Activated naive CD8-positive, alpha-beta T cell treated with anti-CD3 and anti-CD28 coated beads, Interleukin-2, amount 50 U/mL, for 16 hours (primary cell): ENCODE data around the gene GAPDH.

Source experiments
- DNase-seq: peaks from one replicate; pipeline ENCODE4 v3.0.0-alpha.2; 2020; ENCODE audit warnings: low read depth, low spot score

The GAPDH gene

DNA sequence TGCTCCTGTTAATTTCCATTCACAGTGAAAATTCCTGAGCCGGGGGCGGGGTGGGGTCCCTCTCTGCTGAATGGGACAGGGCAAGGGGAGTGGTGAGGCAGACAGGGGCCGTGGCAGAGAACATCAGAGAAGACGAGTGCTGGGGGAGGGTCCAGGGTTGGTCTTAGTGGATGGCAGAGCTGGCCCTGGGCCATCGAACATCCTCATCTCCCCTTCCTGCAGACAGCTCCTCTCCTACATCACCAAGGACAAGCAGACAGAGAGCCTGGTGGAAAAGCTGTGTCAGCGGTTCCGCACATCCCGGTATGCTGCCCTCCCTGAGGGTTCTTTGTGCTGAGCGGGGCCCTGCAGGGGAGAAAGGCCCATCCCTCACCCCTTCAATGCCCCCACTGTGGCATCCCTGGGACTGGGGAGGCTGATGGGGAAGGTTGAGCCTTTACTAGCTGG, 5.0 kb upstream of the GAPDH start:
- DNase-seq, result no peak

DNA sequence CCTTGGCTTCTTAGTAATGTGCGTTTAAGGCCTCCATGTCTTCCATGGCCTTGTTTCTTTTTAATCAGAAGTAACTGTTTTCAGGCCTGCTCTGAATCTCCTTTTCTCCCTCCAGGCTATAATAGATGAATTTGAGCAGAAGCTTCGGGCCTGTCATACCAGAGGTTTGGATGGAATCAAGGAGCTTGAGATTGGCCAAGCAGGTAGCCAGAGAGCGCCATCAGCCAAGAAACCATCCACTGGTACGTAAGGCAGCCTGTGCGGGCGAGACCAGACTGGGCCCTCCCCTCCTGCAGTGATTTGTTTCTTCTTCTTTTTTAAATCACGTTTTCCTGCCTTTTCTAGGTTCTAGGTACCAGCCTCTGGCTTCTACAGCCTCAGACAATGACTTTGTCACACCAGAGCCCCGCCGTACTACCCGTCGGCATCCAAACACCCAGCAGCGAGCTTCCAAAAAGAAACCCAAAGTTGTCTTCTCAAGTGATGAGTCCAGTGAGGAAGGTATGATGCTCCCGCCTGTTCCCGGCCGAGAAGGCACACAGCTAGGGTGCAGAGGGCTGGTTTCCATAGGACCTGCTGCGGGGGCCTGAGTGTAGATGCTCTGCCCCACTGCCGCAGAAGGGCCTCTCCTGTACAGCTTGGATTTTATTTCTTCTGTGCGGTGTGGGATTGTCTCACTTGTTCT, 3.6 kb upstream of the GAPDH start:
- no peak for DNase-seq

DNA sequence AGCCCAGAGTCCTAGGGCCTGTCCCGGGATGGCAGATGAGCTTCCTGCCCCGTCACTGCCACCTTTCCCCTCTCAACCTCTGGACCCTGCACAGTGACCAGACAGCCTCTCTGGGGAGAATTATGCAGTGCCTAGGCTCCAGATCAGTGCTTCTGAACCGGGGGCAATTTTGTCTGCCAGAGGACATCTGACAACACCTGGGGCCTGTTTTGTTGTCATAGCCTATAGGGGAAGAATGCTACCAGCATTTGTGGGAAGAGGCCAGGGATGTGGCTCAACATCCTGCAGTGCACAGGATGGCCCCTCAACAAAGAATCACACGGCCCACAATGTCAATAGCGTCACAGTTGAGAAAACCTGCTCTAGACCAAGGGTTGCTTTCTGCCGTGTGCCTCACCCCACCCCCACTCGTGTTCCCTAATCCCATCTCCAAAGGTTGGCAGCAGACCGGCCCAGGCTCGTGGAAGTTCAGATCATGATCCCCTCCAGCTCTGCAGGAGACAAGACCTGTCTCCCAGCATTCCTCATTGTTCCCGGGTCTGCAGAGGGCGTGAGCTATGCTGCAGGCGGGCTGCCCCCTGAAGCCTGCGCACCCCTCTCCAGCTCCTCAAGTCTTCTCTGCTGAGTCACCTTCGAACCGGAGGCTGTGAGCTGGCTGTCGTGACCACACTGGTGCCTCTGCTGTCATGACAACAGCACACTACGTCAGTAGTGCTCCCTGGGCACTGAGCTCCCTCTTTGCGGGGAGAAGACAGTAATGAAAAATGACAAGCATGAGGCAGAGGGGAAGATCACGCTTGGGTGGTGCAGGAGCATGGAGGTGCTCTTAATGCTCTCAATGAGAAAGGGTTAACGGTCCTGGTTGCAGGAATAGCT, 2.0 kb upstream of the GAPDH start:
- peak; percentile 64 for DNase-seq

DNA sequence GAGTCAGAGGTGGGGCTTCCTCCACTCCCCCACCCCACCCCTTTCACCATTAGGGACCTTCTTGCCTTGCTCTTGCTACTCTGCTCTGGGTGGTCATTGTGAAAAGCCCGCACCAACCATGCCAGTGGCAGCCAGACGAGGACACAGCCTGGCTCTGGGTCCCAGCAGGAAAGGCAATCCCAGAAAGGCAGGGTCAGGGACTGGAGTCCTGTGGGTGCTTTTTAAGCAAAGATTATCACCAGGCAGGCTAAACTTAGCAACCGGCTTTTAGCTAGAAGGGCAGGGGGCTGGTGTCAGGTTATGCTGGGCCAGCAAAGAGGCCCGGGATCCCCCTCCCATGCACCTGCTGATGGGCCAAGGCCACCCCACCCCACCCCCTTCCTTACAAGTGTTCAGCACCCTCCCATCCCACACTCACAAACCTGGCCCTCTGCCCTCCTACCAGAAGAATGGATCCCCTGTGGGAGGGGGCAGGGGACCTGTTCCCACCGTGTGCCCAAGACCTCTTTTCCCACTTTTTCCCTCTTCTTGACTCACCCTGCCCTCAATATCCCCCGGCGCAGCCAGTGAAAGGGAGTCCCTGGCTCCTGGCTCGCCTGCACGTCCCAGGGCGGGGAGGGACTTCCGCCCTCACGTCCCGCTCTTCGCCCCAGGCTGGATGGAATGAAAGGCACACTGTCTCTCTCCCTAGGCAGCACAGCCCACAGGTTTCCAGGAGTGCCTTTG, 1.2 kb upstream of the GAPDH start:
- no peak for DNase-seq

DNA sequence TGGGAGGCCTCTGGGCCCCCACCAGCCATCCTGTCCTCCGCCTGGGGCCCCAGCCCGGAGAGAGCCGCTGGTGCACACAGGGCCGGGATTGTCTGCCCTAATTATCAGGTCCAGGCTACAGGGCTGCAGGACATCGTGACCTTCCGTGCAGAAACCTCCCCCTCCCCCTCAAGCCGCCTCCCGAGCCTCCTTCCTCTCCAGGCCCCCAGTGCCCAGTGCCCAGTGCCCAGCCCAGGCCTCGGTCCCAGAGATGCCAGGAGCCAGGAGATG, 729 bp upstream of the GAPDH start:
- no peak for DNase-seq

DNA sequence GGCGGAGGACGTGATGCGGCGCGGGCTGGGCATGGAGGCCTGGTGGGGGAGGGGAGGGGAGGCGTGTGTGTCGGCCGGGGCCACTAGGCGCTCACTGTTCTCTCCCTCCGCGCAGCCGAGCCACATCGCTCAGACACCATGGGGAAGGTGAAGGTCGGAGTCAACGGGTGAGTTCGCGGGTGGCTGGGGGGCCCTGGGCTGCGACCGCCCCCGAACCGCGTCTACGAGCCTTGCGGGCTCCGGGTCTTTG, 303 bp downstream of the GAPDH start:
- DNase-seq, result peak; percentile 61

DNA sequence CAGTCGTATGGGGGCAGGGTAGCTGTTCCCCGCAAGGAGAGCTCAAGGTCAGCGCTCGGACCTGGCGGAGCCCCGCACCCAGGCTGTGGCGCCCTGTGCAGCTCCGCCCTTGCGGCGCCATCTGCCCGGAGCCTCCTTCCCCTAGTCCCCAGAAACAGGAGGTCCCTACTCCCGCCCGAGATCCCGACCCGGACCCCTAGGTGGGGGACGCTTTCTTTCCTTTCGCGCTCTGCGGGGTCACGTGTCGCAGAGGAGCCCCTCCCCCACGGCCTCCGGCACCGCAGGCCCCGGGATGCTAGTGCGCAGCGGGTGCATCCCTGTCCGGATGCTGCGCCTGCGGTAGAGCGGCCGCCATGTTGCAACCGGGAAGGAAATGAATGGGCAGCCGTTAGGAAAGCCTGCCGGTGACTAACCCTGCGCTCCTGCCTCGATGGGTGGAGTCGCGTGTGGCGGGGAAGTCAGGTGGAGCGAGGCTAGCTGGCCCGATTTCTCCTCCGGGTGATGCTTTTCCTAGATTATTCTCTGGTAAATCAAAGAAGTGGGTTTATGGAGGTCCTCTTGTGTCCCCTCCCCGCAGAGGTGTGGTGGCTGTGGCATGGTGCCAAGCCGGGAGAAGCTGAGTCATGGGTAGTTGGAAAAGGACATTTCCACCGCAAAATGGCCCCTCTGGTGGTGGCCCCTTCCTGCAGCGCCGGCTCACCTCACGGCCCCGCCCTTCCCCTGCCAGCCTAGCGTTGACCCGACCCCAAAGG, 804 bp downstream of the GAPDH start:
- DNase-seq, result peak; percentile 43

DNA sequence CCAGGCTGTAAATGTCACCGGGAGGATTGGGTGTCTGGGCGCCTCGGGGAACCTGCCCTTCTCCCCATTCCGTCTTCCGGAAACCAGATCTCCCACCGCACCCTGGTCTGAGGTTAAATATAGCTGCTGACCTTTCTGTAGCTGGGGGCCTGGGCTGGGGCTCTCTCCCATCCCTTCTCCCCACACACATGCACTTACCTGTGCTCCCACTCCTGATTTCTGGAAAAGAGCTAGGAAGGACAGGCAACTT, 1.3 kb downstream of the GAPDH start:
- DNase-seq, result no peak

DNA sequence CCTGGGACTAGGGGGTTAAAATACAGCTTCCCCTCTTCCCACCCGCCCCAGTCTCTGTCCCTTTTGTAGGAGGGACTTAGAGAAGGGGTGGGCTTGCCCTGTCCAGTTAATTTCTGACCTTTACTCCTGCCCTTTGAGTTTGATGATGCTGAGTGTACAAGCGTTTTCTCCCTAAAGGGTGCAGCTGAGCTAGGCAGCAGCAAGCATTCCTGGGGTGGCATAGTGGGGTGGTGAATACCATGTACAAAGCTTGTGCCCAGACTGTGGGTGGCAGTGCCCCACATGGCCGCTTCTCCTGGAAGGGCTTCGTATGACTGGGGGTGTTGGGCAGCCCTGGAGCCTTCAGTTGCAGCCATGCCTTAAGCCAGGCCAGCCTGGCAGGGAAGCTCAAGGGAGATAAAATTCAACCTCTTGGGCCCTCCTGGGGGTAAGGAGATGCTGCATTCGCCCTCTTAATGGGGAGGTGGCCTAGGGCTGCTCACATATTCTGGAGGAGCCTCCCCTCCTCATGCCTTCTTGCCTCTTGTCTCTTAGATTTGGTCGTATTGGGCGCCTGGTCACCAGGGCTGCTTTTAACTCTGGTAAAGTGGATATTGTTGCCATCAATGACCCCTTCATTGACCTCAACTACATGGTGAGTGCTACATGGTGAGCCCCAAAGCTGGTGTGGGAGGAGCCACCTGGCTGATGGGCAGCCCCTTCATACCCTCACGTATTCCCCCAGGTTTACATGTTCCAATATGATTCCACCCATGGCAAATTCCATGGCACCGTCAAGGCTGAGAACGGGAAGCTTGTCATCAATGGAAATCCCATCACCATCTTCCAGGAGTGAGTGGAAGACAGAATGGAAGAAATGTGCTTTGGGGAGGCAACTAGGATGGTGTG, 1.9 kb downstream of the GAPDH start:
- DNase-seq, result no peak

DNA sequence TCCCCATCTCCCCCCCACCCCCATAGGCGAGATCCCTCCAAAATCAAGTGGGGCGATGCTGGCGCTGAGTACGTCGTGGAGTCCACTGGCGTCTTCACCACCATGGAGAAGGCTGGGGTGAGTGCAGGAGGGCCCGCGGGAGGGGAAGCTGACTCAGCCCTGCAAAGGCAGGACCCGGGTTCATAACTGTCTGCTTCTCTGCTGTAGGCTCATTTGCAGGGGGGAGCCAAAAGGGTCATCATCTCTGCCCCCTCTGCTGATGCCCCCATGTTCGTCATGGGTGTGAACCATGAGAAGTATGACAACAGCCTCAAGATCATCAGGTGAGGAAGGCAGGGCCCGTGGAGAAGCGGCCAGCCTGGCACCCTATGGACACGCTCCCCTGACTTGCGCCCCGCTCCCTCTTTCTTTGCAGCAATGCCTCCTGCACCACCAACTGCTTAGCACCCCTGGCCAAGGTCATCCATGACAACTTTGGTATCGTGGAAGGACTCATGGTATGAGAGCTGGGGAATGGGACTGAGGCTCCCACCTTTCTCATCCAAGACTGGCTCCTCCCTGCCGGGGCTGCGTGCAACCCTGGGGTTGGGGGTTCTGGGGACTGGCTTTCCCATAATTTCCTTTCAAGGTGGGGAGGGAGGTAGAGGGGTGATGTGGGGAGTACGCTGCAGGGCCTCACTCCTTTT, 2.7 kb downstream of the GAPDH start:
- no peak for DNase-seq

DNA sequence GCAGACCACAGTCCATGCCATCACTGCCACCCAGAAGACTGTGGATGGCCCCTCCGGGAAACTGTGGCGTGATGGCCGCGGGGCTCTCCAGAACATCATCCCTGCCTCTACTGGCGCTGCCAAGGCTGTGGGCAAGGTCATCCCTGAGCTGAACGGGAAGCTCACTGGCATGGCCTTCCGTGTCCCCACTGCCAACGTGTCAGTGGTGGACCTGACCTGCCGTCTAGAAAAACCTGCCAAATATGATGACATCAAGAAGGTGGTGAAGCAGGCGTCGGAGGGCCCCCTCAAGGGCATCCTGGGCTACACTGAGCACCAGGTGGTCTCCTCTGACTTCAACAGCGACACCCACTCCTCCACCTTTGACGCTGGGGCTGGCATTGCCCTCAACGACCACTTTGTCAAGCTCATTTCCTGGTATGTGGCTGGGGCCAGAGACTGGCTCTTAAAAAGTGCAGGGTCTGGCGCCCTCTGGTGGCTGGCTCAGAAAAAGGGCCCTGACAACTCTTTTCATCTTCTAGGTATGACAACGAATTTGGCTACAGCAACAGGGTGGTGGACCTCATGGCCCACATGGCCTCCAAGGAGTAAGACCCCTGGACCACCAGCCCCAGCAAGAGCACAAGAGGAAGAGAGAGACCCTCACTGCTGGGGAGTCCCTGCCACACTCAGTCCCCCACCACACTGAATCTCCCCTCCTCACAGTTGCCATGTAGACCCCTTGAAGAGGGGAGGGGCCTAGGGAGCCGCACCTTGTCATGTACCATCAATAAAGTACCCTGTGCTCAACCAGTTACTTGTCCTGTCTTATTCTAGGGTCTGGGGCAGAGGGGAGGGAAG, 3.5 kb downstream of the GAPDH start:
- peak; percentile 64 for DNase-seq

DNA sequence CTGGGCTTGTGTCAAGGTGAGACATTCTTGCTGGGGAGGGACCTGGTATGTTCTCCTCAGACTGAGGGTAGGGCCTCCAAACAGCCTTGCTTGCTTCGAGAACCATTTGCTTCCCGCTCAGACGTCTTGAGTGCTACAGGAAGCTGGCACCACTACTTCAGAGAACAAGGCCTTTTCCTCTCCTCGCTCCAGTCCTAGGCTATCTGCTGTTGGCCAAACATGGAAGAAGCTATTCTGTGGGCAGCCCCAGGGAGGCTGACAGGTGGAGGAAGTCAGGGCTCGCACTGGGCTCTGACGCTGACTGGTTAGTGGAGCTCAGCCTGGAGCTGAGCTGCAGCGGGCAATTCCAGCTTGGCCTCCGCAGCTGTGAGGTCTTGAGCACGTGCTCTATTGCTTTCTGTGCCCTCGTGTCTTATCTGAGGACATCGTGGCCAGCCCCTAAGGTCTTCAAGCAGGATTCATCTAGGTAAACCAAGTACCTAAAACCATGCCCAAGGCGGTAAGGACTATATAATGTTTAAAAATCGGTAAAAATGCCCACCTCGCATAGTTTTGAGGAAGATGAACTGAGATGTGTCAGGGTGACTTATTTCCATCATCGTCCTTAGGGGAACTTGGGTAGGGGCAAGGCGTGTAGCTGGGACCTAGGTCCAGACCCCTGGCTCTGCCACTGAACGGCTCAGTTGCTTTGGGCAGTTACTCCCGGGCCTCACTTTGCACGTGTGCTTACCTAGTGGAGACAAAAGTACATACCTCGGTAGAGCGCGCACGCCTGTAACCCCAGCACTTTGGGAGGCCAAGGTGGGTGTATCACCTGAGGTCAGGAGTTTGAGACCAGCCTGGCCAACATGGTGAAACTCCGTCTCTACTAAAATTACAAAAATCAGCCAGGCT, 4.3 kb downstream of the GAPDH start:
- no peak for DNase-seq

DNA sequence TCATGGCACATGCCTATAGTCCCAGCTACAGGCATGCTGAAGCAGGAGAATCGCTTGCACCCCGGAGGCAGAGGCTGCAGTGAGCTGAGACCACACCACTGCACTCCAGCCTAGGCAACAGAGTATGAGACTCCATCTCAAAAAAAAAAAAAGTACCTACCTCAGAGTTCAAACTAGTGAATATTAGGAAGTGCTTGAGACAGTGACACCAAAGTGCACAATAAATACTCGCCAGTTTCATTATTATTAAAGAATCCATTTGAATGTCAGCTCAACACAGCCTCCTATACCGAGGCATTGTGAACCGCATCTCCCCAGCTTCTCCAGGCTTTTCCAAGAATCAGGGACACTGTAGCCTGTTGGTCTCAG, 5.0 kb downstream of the GAPDH start:
- DNase-seq, result no peak

DNA sequence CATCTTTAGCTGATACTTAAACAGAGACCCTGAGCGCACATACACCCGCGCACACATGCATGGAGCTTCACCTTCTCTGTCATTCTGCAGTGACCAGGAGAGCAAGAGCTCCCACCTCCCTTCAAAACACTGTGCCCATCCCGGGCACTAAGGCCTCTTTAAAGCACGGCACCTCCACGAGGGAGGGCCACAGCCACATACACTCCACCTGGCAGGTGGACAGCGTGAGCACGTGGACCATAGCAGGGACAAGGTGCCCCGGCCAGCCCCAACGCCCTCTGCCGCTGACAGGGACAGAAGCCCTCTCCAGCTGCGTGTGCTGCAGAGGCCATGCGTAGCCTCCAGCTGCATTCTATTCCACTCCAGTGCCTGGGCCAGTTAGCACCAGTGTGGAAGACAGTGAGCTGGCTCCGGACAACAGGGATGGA, 5.4 kb downstream of the GAPDH start:
- no peak for DNase-seq

DNA sequence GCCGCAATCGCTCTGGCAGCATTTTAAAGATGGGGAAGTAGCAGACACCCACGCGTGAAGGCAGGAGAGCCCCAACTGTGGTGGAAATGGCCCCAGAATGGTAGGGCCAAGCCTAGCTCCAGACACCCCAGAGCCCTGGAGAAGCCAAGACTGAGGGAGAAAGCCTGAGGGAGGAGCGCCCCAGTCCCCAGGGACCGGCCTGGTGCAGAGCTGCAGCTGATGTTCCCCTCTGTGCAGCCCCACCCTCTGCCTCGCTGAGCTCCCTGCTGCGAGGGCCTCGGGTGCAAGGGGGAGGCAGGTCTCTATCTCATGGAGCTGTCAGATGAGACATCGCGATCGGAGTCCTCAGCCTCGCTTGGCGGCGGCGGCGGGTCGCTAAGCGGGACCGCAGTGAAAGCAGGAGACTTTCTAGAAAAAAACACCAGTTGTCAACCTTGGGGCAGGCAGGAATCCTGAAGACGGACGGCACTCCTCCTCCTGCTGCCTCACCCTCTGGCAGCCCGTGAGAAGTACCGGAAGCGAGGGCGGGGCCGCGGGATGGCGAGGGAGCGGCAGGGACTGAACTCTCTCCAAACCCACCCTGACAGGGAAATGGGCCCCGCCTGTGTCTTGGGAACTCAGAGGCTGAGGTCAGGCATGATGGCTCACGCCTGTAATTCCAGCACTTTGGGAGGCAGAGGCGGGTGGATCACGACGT, 6.0 kb downstream of the GAPDH start:
- no peak for DNase-seq

DNA sequence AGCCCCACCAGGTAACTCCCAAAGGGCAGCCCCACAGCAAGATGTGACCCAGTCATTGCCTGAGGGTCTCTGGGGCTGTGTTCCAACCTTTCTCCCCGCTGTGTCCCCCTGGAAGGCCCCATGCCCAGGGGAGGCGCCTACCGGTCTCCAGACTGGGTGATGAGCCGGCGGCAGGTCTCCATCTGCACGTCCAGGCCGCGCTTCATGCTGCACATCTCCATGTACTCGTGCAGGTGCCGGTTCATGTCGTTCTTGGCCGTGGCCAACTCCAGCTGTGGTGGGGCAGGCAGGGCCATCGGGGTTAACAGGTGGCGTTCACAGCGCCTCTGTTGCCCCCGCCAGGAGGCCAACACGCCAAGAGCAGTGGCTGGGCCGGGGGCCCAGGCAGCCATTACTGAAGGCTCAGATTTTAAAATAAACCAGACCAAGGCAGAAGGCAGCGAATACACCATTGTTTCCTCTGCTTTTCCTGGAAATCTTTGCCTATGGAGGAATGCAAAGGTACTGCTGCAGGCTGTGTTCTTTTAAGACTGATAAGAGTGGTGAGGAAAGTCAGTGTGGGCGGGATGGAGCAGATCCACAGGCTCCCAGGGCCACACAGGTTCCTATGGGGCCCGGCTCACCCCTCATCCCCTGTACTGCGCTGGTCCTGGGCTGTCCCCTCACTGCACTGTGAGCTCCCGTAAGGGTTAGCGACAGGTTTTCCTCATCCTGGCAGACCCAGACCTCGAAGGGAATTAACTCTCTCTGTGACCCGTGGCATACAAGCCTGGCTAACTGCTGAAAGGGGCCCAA, 7.3 kb downstream of the GAPDH start:
- no peak for DNase-seq

DNA sequence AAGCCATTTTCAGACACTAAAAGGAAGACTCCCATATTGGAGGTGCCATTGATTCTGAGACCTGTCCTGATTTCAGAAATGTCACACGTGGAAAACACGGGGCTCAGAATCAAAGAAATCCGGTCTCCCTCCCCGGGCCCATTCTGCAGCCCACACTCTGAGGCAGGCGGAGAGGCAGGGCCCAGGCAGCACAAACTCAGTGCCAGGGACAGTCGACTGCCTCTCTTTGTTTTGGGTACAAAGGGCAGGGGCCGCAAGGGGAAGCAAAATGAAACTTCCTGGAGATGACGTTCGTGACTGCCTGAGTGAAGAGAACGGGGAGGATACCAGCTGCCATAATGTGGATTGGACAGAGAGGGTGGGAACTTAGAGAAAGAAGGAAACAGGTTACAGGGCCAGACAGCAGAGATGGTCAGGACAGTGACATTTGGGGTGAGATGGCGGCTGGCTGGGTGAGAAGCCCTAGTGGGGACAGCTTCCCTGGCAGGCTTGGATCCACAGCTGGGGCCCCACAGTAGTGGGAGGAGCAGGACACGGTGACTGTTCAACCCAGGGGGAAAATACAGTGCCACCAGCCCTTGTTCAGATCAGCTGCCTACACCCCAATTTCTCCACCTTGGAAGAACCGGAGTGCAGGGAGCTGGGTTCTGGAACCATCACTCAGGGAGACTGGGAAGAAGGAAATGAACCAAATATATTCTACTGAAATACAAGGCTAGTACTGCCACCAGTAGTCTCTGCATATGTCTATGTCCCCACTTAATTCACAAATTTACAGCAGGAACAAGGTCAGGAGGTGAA, 8.1 kb downstream of the GAPDH start:
- DNase-seq, result no peak
